Heart right ventricle (tissue), 16 donors: ENCODE data around the gene SLC22A23. TPM values are rescaled to one million over a fixed set of nuclear protein-coding genes. Genes with fewer than 3 reads are reported as not detected.
A peak's percentile ranks its signal among the peaks of the same experiment; 100 is the strongest.

Source experiments
- ATAC-seq, 8 donors: fragments of 200-7000 bp; cut with Tn5 transposase; one replicate each; pipeline ENCODE4 v1.9.1; 2020; ENCODE audit warnings: mild to moderate bottlenecking in 8 of 8, moderate library complexity in 8 of 8, moderate number of reproducible peaks in 1 of 8
- DNase-seq, 2 donors: peaks; one replicate each; pipeline ENCODE4 v3.0.0-alpha.2; 2020
- H3K27ac ChIP-seq, 10 donors: fragments of 200-600 bp; sonication (generic) in 2 of 10; one replicate each; pipeline versions ENCODE4 v1.5.0 to v1.8.0; 2020 to 2022; ENCODE audit warnings: mild to moderate bottlenecking in 3 of 10
- H3K27me3 ChIP-seq, 7 donors: fragments of 200-600 bp; one replicate each; pipeline ENCODE4 v1.8.0; 2021 to 2022; ENCODE audit warnings: mild to moderate bottlenecking in 2 of 7
- H3K36me3 ChIP-seq, 9 donors: fragments of 200-600 bp; sonication (generic) in 1 of 9; one replicate each; pipeline versions ENCODE4 v1.5.0 to v1.8.0; 2020 to 2022; ENCODE audit warnings: mild to moderate bottlenecking in 2 of 9
- H3K4me1 ChIP-seq, 9 donors: fragments of 200-600 bp; sonication (generic) in 1 of 9; one replicate each; pipeline versions ENCODE4 v1.5.0 to v1.8.0; 2020 to 2022; ENCODE audit warnings: mild to moderate bottlenecking in 4 of 9
- H3K4me3 ChIP-seq, 10 donors: fragments of 200-600 bp; sonication (generic) in 2 of 10; one replicate each; pipeline versions ENCODE4 v1.5.0 to v1.8.0; 2020 to 2022; ENCODE audit warnings: mild to moderate bottlenecking in 7 of 10, moderate library complexity in 2 of 10
- H3K9me3 ChIP-seq, 11 donors: fragments of 200-600 bp in 10 of 11; sonication (generic) in 2 of 11; one replicate each; pipeline versions ENCODE4 v1.5.0 to v1.8.0; 2013 to 2022; ENCODE audit warnings: mild to moderate bottlenecking in 2 of 11, control low read depth in 1 of 11, moderate library complexity in 1 of 11
- CTCF ChIP-seq, 9 donors: fragments of 200-600 bp; sonication (generic) in 2 of 9; IDR thresholded peaks; one replicate each; pipeline versions ENCODE4 v1.5.0 to v1.8.0; 2021 to 2022; ENCODE audit warnings: antibody characterized with exemption in 9 of 9, mild to moderate bottlenecking in 5 of 9, moderate library complexity in 1 of 9
- WGBS, 2 donors: extraction: QIAGEN DNeasy Blood & Tissue Kit; methylation state at CpG; one replicate each; pipeline ENCODE4 v1.1.7; 2013; ENCODE audit warnings: inconsistent platforms in 1 of 2; 5-methylcytosine and 5-hydroxymethylcytosine counted together
- intact Hi-C, 10 donors: fragments of 100-400 bp; cut with DNase I; formaldehyde crosslinking; loops; one replicate each; pipeline versions ENCODE4 v1.11.1 to v1.14.2; 2022
- polyA plus RNA-seq, 2 donors: library from polyadenylated mRNA; stranded (reverse); fragments of 200-250 nt; gene quantifications; one replicate each; pipeline ENCODE4 v1.2.3, GENCODE V29; 2013
- total RNA-seq, 10 donors: library from RNA; stranded (reverse); fragmentation: NEBNext Ultra II Directional in 3 of 10; extraction: Animal tissue kit (Norgen Biotek cat#: 25700) in 3 of 10; gene quantifications; one replicate each; pipeline versions ENCODE4 v1.2.1 to v1.2.4, GENCODE V29; 2021 to 2023
- donor health status: Arrhythmogenic right ventricular cardiomyopathy.
- donor health status: ischemic (EF 13 %, LVEDD 7.1; RV severe dilation, severe dysfunction).
- donor health status: healthy with polysubstance abuse.
- donor health status: DM: no; HTN: yes; CAD: no.
- donor health status: DM: no; HTN: no; CAD: no.
- donor health status: ischemic (EF 25% LVEDD 6.9; RV normal size, moderate dysfunction).
- donor health status: ischemic (EF 25% LVEDD 5.7; RV mildly dilated, moderate dysfunction).
- donor health status: healthy.
- donor health status: DM: yes; HTN: yes; CAD: no.
- donor health status: Ischemic cardiomyopathy.
- donor health status: ischemic (EF 35%, LVEDD 5.7; RV mildly dilated, moderate dysfunction).
- donor health status: nonischemic (EF 11% LVEDD 7.7; RV severe dilation, severe dysfunction).
- donor health status: DM: yes; HTN: yes; CAD: no.
- donor health status: PGD.
- donor health status: ischemic (EF 29% LVEDD 5.4; RV normal size, mild dysfunction).
- donor health status: nonischemic (EF 23%, LVEDD 6.1; RV moderate dilation, normal function).

The SLC22A23 gene
- total and polyA plus RNA-seq, 12 donors = 1.9 to 7.8 (median 5.1) TPM

DNA sequence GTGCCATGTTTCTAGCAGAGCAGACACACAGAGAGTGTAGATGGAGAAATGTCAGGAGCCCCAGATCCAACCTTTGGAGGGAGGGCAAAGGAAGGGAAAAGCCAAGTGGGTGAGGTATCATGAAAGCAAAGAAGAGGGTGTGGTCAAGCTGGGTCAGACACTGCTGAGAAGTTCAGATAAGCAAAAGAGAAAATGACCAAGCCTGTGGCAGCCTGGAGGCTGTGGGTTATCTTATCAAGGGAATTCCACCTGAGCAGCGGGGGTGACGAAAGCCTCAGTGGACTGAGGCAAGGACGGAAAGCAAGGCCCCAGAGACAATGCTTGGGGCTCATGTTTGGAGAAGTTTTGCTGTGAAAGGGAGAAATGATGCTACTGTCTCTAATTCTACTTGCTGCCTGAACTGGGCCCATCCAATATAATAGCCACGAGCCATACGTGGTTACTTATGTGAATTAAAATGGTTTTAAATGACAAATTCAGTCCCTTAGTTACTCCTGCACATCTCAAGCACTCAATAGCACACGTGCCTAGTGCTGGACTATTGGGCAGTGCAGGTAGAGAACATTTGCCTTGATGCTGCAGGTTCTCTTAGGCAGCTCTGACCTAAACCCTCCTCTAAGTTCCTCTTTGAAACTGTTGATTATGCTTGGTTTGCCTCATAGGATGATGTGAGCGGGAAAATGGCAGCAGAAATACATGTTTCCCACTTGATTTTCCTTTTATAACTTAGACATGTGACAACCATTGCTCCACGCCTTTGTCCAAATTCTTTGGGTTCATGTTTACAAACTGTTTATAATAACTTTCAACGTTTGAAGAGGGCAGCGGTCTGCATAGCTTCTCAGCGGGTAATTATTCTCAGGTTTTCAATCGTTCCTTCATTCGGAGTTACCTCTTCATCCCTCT, 63.7 kb downstream of the SLC22A23 start:
- no peak for TF ChIP-seq CTCF (IDR thresholded peaks at IDR 0.05)
- Histone ChIP-seq H3K27me3 (no peaks in the 10 kb centered on the region), H3K27ac (no peak overlapping the region), H3K36me3 (no peaks in the 10 kb centered on the region), H3K9me3 (no peaks in the 10 kb centered on the region), H3K4me3 (no peak overlapping the region), H3K4me1 (peaks cover 0 to 13% (median 7%) of the 10 kb centered on the region in 9 donors)
- DNase-seq (no peak), ATAC-seq (no peak)
- WGBS, 2 donors = 90 to 95% methylated on average over 13 of the region's 13 CpGs
- intact Hi-C loops = no loop called here

- peak in 1 of 8 donors; percentile 41 for ATAC-seq
- Histone ChIP-seq H3K9me3 (no peaks in the 10 kb centered on the region), H3K4me1 (peaks cover 0 to 13% (median 6%) of the 10 kb centered on the region in 9 donors), H3K36me3 (no peaks in the 10 kb centered on the region), H3K4me3 (no peak overlapping the region), H3K27ac (no peak overlapping the region), H3K27me3 (no peaks in the 10 kb centered on the region)
- intact Hi-C loops = no loop called here
- no peak for DNase-seq
- no peak for TF ChIP-seq CTCF (IDR thresholded peaks at IDR 0.05)
- WGBS, 2 donors = 94 to 96% methylated on average over 3 of the region's 3 CpGs
Observed at GRCh38 chr6:3391902-3392458, 64.9 kb downstream of the SLC22A23 start.

DNA sequence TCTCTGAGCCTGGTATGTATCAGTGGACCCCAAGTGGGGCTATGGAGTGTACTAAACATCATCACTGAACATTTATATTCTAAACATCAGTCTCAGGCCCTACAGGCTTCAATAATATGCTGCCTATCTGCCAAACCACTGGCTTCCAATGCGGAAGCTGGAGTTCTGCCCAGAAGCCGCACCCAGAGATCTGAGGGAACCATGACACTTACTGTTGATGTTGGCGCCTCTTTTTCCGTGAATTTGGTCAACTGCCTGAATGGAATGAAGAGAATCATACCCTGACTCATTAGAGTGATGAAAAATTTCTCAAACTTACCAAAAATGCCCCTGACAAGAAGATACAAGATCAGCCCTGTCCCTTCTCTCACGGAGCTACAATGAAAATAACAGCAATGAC, 66.2 kb downstream of the SLC22A23 start:
- Histone ChIP-seq H3K4me3 (no peak overlapping the region), H3K4me1 (peaks cover 0 to 13% (median 7%) of the 10 kb centered on the region in 9 donors), H3K27me3 (no peaks in the 10 kb centered on the region), H3K9me3 (no peaks in the 10 kb centered on the region), H3K36me3 (no peaks in the 10 kb centered on the region), H3K27ac (peak overlapping the region in 2 of 10 donors; percentile 50)
- peak in 6 of 8 donors; percentile 28 to 82 (median 64) for ATAC-seq
- DNase-seq = peak; percentile 56 to 57
- TF ChIP-seq CTCF (IDR thresholded peaks at IDR 0.05) = no peak
- WGBS, 2 donors = 66 to 70% methylated on average over 5 of the region's 5 CpGs
- intact Hi-C loops = no loop called here

DNA sequence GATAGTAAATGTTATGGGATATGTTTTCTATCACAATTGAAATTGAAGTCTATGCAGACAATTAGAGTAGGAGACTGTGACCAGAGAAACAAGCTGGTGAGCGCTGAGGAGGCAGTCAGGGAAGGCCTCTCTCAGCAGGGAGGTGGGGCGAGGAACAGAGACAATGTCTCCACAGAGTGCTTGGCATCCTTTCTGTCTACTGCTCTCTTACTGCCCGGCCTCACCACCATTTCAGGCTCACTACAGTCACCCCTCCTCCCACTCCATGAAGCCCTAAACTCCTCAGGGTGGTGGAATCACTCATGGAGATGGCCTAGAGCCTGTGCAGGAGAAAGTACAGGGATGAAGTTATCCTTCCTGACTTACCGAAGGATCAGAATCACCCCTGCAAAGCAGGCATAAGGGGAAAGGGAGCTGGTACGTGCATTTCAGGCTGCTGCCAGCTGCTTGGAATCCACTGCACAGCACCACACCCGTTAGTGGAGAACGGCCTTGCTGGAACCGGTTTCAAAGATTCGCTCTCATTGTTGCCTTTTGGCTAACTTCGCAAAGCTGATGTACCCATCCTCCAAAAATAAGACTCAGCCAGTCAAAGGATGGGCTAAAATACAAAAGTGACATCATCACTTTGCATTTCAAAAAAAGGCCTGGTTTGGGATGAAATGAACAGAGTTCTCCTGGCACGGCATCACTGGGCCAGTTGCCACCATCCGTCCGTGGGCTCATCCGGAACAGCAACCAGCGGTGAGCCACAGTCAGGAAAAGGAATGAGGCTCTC, 67.3 kb downstream of the SLC22A23 start:
- no peaks in the 10 kb centered on the region for H3K9me3 ChIP-seq
- peak in 4 of 8 donors; percentile 32 to 69 (median 47) for ATAC-seq
- no peaks in the 10 kb centered on the region for H3K27me3 ChIP-seq
- peak overlapping the region in 3 of 10 donors; percentile 11 to 50 (median 31) for H3K27ac ChIP-seq
- intact Hi-C loops = no loop called here
- no peak overlapping the region for H3K4me3 ChIP-seq
- H3K36me3 ChIP-seq = no peaks in the 10 kb centered on the region
- TF ChIP-seq CTCF (IDR thresholded peaks at IDR 0.05) = no peak
- 76 to 77% methylated on average over 15 of the region's 15 CpGs for WGBS, 2 donors
- H3K4me1 ChIP-seq = peaks cover 0 to 19% (median 7%) of the 10 kb centered on the region in 9 donors
- peak in 1 of 2 donors; percentile 29 for DNase-seq
